ENCODE measurements around the gene BLMH. TPM values are rescaled to one million over a fixed set of nuclear protein-coding genes. Genes with fewer than 3 reads are reported as not detected.

The BLMH gene
- total and polyA plus RNA-seq, 2 donors (not counting 3 experiments of a cell fraction or from before 2014, with no cell fraction given), result 24.6 to 65.8 TPM

- Histone ChIP-seq H3K9me3 (replicated peaks; ENCODE audit: control insufficient read depth, insufficient read depth, low read length) (no peaks in the 10 kb centered on the region), H3K36me3 (ENCODE audit: control insufficient read depth in 2 of 2, extremely low read depth in 1 of 2, insufficient read depth in 2 of 2, low read length in 2 of 2) (no peaks in the 10 kb centered on the region), H3K4me2 (ENCODE audit: insufficient read depth, low read length) (no peak overlapping the region), H3K79me2 (ENCODE audit: control insufficient read depth, insufficient read depth, low read length) (no peaks in the 10 kb centered on the region), H3K27ac (ENCODE audit: insufficient read depth, low read depth, low read length) (no peak overlapping the region), H3K4me1 (ENCODE audit: control insufficient read depth, extremely low read depth, insufficient read depth, low read length) (peaks cover 6% of the 10 kb centered on the region), H3K27me3 (ENCODE audit: control insufficient read depth in 2 of 2, insufficient read depth in 2 of 2, low read length in 2 of 2) (peaks cover 17 to 22% of the 10 kb centered on the region in 2 experiments), H4K20me1 (replicated peaks; ENCODE audit: control insufficient read depth, extremely low read depth, insufficient read depth, low read length) (no peaks in the 10 kb centered on the region), H2AFZ (ENCODE audit: low read depth, low read length) (no peak overlapping the region), H3K9me1 (replicated peaks; ENCODE audit: control insufficient read depth, extremely low read depth, insufficient read depth, low read length) (no peaks in the 10 kb centered on the region), H3K9ac (replicated peaks; ENCODE audit: extremely low read depth, insufficient read depth, low read length) (no peak overlapping the region), H3K4me3 (replicated peaks in 1 of 3; ENCODE audit: insufficient read depth in 1 of 3, low read depth in 1 of 3, low read length in 3 of 3) (no peak overlapping the region)
- POLR2A ChIA-PET, result no interaction called here
- intact Hi-C loops (cut with micrococcal nuclease) (no loop called here), dilution Hi-C loops (cut with MboI; ENCODE audit: extremely low pct_ligation_motif_present, low sequenced_read_pairs) (no loop called here)
- TF ChIP-seq GATA2 (IDR thresholded peaks at IDR 0.05; ENCODE audit: insufficient read depth, insufficient read length, low read depth, low read length) (no peak), CTCF (IDR thresholded peaks at IDR 0.05; ENCODE audit: extremely low read depth in 1 of 2, insufficient read depth in 1 of 2, low read depth in 1 of 2, low read length in 2 of 2) (no peak), MAX (IDR thresholded peaks at IDR 0.05; ENCODE audit: insufficient read depth, insufficient read length) (no peak), FOS (IDR thresholded peaks at IDR 0.05; ENCODE audit: borderline replicate concordance, insufficient read depth, low read length) (no peak), EZH2 (IDR thresholded peaks at IDR 0.05; ENCODE audit: borderline replicate concordance, low read depth, low read length, severe bottlenecking) (no peak), POLR2A (IDR thresholded peaks at IDR 0.05; ENCODE audit: low read depth, low read length) (no peak), POLR2AphosphoS5 (IDR thresholded peaks at IDR 0.05; ENCODE audit: insufficient read depth, low read depth, low read length) (no peak), MYC (IDR thresholded peaks at IDR 0.05; ENCODE audit: low read depth, low read length) (no peak), JUN (IDR thresholded peaks at IDR 0.05; ENCODE audit: borderline replicate concordance, insufficient read depth, insufficient read length, low read depth) (no peak)
- CTCF ChIA-PET, result no interaction called here
- DNase-seq (ENCODE audit: low read depth, low spot score), result no peak
- no TSS peak for BruUV-seq (replicated peaks)
- FAIRE-seq, result no peak
These were observed 50.7 kb downstream of the BLMH start for GRCh38 chr17:30241051-30241450.

Data from endothelial cell of umbilical vein (primary cell).